Measurements from ENCODE around the gene SHMT2.
"Not testable (repeated sequence)": the region's sequence is repeated elsewhere in the genome, so short reads cannot be mapped to it uniquely, and the experiment has no call there.

SHMT2 gene

GRCh38 chr12:57272337-57273151 is 43.0 kb downstream of the SHMT2 start:
- no peak for DNase-seq

- no peak for DNase-seq
Observed at GRCh38 chr12:57273516-57273915, 44.0 kb downstream of the SHMT2 start.

GRCh38 chr12:57276233-57276632 is 46.7 kb downstream of the SHMT2 start:
- DNase-seq: not testable (repeated sequence)

DNA sequence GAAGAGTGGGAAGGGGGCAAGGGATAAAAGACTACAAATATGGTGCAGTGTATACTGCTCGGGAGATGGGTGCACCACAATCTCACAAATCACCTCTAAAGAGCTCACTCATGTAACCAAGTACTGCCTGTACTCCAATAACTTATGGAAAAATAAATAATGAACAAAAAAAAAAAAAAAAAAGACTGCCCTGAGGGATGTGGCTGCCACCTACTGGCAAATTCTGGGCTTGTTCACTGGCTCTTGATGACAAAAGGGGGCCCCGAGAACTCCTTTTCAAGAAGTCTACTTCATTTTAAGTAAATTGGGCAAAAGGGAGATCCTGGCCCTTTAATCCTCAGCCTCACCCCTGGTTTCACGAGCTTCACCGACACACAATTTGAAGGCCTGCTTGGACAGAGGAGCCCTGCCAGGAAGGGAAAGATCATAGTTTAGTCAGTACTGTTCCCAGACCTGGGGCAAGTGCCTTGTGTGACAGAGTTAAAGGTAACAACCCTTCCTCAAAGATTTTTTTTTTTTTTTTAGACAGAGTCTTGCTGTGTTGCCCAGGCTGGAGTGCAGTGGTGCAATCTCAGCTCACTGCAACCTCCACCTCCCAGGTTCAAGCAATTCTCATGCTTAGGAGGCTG is 47.5 kb downstream of the SHMT2 start:
- no peak for DNase-seq

DNA sequence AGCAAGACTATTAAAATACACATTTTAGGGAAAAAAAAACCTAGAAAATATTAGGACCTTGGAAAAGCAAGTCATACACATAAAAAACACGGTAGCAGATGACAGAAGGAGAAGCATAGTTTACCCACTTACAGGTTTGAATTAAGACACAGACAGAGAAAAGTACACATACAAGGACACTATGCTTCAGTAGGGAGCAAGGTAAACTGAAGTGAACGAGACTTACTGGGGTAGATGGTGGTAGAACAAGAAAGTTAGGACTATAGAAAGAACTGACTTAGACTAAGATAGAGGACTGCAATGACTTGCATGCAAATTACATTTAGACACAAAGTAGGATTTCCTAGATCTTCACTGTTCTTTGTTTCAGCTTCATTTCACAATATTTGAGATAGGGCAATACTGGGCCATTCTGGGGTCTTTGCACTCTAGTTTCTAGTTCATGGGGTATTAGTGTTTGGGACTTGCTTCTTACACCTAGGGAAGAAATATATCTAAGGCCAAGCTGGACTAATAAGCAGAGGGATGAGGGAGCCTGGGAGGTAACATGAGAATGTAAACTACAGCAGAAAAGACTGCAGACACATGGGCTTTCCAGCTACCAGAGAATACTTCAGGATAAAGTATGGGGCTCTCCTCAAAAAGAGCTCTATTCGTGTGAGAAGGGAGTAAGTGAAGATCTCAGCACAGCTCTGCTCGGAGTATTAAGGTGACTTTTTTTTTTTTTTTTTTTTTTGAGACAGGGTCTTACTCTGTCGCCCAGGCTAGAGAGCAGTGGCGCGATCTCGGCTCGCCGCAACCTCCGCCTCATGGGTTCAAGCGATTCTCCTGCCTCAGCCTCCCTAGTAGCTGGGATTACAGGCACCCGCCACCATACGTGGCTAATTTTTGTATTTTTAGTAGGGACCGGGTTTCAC is 49.2 kb downstream of the SHMT2 start:
- DNase-seq: no peak

- no peak for DNase-seq
Observed at GRCh38 chr12:57280211-57281062, 50.9 kb downstream of the SHMT2 start.

DNA sequence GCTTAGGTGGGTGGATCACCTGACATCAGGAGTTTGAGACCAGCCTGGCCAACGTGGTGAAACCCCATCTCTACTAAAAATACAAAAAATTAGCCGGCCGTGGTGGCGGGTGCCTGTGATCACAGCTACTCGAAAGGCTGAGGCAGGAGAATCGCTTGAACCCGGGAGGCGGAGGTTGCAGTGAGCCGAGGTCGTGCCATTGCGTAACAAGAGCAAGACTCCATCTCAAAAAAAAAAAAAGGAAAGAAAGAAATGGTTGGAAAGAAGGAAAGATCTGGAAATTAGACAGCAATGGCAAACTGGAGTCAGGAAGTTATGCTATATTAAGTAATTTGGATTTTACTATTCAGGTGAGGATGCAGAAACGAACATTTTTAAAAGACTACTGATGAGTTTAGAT is 52.6 kb downstream of the SHMT2 start:
- DNase-seq: not testable (repeated sequence)
